K562 (cell line): ENCODE results near the gene TAF3.

Source experiments
- CTCF ChIP-seq, 3 experiments: IDR thresholded peaks in 2 of 3; conservative IDR thresholded peaks in 1 of 3; 2 replicates each; pipeline ENCODE4 v1.5.1; 2011 to 2012; ENCODE audit warnings: low read length in 3 of 3, mild to moderate bottlenecking in 3 of 3, control low read depth in 2 of 3, improper control_type of control experiment in 1 of 3, inconsistent platforms in 1 of 3, low read depth in 1 of 3, mixed read lengths in 1 of 3, moderate library complexity in 1 of 3; ENCODE audit not compliant: insufficient read depth in 2 of 3
- FOXJ3 ChIP-seq: sonication (generic); formaldehyde crosslinking; IDR thresholded peaks from 2 replicates; pipeline ENCODE4 v1.4.0; 2020; ENCODE audit warnings: mild to moderate bottlenecking, missing genetic modification reagents
- FOXM1 ChIP-seq, 2 experiments: fragments of 450-650 bp in 1 of 2; sonication (generic) in 1 of 2; formaldehyde crosslinking in 1 of 2; IDR thresholded peaks; 2 replicates each; pipeline versions ENCODE4 v1.6.1 to v1.9.0; 2017 to 2022; ENCODE audit warnings: low read depth in 2 of 2, mild to moderate bottlenecking in 2 of 2, missing genetic modification reagents in 1 of 2, moderate library complexity in 1 of 2
- GATA2 ChIP-seq: sonication (generic); formaldehyde crosslinking; IDR thresholded peaks from 2 replicates; pipeline ENCODE4 v1.4.0; 2020; ENCODE audit warnings: mild to moderate bottlenecking, missing genetic modification reagents
- HDAC3 ChIP-seq: fragments of 450-650 bp; IDR thresholded peaks from 2 replicates; pipeline ENCODE4 v1.6.1; 2018; ENCODE audit warnings: borderline replicate concordance, mild to moderate bottlenecking, moderate library complexity; ENCODE audit not compliant: partially characterized antibody
- L3MBTL2 ChIP-seq: fragments of 450-650 bp; IDR thresholded peaks from 2 replicates; pipeline ENCODE4 v1.6.1; 2016; ENCODE audit warnings: mild to moderate bottlenecking, moderate library complexity
- MAFK ChIP-seq: IDR thresholded peaks from 2 replicates; pipeline ENCODE4 v1.6.1; 2011; ENCODE audit warnings: low read length, improper control_type of control experiment
- POLR2A ChIP-seq: fragments of 450-650 bp; conservative IDR thresholded peaks from 2 replicates; pipeline ENCODE4 v1.6.1; 2016
- SMAD2 ChIP-seq: fragments of 150-350 bp; IDR thresholded peaks from 2 replicates; pipeline ENCODE4 v1.6.1; 2014; ENCODE audit warnings: low read depth, mild to moderate bottlenecking, low read length
- SMARCA5 ChIP-seq: fragments of 450-650 bp; IDR thresholded peaks from 2 replicates; pipeline ENCODE4 v1.6.1; 2016
- SP1 ChIP-seq: sonication (generic); formaldehyde crosslinking; IDR thresholded peaks from 2 replicates; pipeline ENCODE4 v1.8.1; 2022; ENCODE audit warnings: mild to moderate bottlenecking, missing genetic modification reagents
- ZC3H11A ChIP-seq: IDR thresholded peaks from 2 replicates; pipeline ENCODE4 v1.6.1; 2012; ENCODE audit warnings: low read depth, low read length, improper control_type of control experiment
- TF ChIP-seq, protein P1 (sequence below): sonication (generic); formaldehyde crosslinking; IDR thresholded peaks from 2 replicates; pipeline ENCODE4 v1.9.0; 2022; ENCODE audit warnings: mild to moderate bottlenecking, missing genetic modification reagents
- TF ChIP-seq, protein P2 (sequence below): fragments of 450-650 bp; formaldehyde crosslinking; IDR thresholded peaks from 2 replicates; pipeline ENCODE4 v1.4.0; 2020; ENCODE audit warnings: mild to moderate bottlenecking, mixed read lengths

GRCh38 chr10:7889947-7890542 is 71.7 kb downstream of the TAF3 start:
- TF ChIP-seq L3MBTL2 = no peak
- no peak for TF ChIP-seq CTCF (IDR thresholded peaks at IDR 0.05 in 2 of 3, conservative IDR thresholded peaks at IDR 0.05 in 1 of 3; ENCODE audit: insufficient read depth in 2 of 3, low read depth in 1 of 3, low read length in 3 of 3)
- no peak for TF ChIP-seq SP1 (CRISPR knock-in tag)
- no peak for TF ChIP-seq MAFK
- TF ChIP-seq, protein P1, sequence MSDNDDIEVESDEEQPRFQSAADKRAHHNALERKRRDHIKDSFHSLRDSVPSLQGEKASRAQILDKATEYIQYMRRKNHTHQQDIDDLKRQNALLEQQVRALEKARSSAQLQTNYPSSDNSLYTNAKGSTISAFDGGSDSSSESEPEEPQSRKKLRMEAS = no peak
- TF ChIP-seq SMAD2 = no peak
- no peak for TF ChIP-seq ZC3H11A
- TF ChIP-seq FOXJ3 = no peak
- TF ChIP-seq SMARCA5 = no peak
- TF ChIP-seq POLR2A = no peak
- TF ChIP-seq GATA2 (CRISPR knock-in tag) = no peak
- TF ChIP-seq, protein P2, sequence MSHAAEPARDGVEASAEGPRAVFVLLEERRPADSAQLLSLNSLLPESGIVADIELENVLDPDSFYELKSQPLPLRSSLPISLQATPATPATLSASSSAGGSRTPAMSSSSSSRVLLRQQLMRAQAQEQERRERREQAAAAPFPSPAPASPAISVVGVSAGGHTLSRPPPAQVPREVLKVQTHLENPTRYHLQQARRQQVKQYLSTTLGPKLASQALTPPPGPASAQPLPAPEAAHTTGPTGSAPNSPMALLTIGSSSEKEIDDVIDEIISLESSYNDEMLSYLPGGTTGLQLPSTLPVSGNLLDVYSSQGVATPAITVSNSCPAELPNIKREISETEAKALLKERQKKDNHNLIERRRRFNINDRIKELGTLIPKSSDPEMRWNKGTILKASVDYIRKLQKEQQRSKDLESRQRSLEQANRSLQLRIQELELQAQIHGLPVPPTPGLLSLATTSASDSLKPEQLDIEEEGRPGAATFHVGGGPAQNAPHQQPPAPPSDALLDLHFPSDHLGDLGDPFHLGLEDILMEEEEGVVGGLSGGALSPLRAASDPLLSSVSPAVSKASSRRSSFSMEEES = no peak
- no peak for TF ChIP-seq FOXM1 (IDR thresholded peaks at IDR 0.05; ENCODE audit: low read depth)
- no peak for TF ChIP-seq FOXM1 (CRISPR knock-in tag; IDR thresholded peaks at IDR 0.05; ENCODE audit: low read depth)
- TF ChIP-seq HDAC3 = no peak
